IPS-20b (cell line): Measurements from ENCODE around the gene JMJD7.

Experiments used
- H3K27ac ChIP-seq: one replicate; pipeline ENCODE4 v1.5.1; 2013; ENCODE audit warnings: low read length
- H3K27me3 ChIP-seq: 2 replicates; pipeline ENCODE4 v1.6.1; 2013; ENCODE audit warnings: mild to moderate bottlenecking, low read length, inconsistent platforms; ENCODE audit not compliant: insufficient read depth
- H3K36me3 ChIP-seq: 2 replicates; pipeline ENCODE4 v1.6.1; 2013; ENCODE audit warnings: low read depth, mild to moderate bottlenecking, inconsistent platforms, low read length, moderate library complexity; ENCODE audit not compliant: insufficient read depth
- H3K4me1 ChIP-seq: 2 replicates; pipeline ENCODE4 v1.6.1; 2013; ENCODE audit warnings: mild to moderate bottlenecking, control low read depth, inconsistent platforms, low read length, moderate library complexity; ENCODE audit not compliant: insufficient read depth
- H3K4me3 ChIP-seq: 2 replicates; pipeline ENCODE4 v1.5.1; 2013; ENCODE audit warnings: mild to moderate bottlenecking, low read length, inconsistent platforms
- H3K9ac ChIP-seq: 2 replicates; pipeline ENCODE4 v1.6.1; 2013; ENCODE audit warnings: low read depth, mild to moderate bottlenecking, inconsistent platforms, low read length, moderate library complexity
- H3K9me3 ChIP-seq: 2 replicates; pipeline ENCODE4 v1.6.1; 2013; ENCODE audit warnings: mild to moderate bottlenecking, low read depth, low read length, inconsistent platforms; ENCODE audit not compliant: insufficient read depth

JMJD7 gene

GRCh38 chr15:41851167-41851523, 23.3 kb downstream of the JMJD7 start:
- Histone ChIP-seq H3K9ac (no peak overlapping the region), H3K4me1 (no peaks in the 10 kb centered on the region), H3K27ac (no peak overlapping the region), H3K36me3 (peaks cover 22% of the 10 kb centered on the region), H3K27me3 (no peaks in the 10 kb centered on the region), H3K4me3 (no peak overlapping the region), H3K9me3 (no peaks in the 10 kb centered on the region)

GRCh38 chr15:41851755-41852370, 24.0 kb downstream of the JMJD7 start:
- H3K9ac ChIP-seq = no peak overlapping the region
- no peak overlapping the region for H3K27ac ChIP-seq
- no peaks in the 10 kb centered on the region for H3K9me3 ChIP-seq
- peaks cover 15% of the 10 kb centered on the region for H3K36me3 ChIP-seq
- no peaks in the 10 kb centered on the region for H3K27me3 ChIP-seq
- no peaks in the 10 kb centered on the region for H3K4me1 ChIP-seq
- H3K4me3 ChIP-seq = no peak overlapping the region

- H3K9me3 ChIP-seq = no peaks in the 10 kb centered on the region
- H3K36me3 ChIP-seq = peaks cover 5% of the 10 kb centered on the region; the same call in 1 of the 2 replicates
- H3K9ac ChIP-seq = no peak overlapping the region
- H3K4me1 ChIP-seq = no peaks in the 10 kb centered on the region
- no peak overlapping the region for H3K27ac ChIP-seq
- no peak overlapping the region for H3K4me3 ChIP-seq
- H3K27me3 ChIP-seq = no peaks in the 10 kb centered on the region
Measured at GRCh38 chr15:41852736-41853590, 25.1 kb downstream of the JMJD7 start.

- Histone ChIP-seq H3K36me3 (no peaks in the 10 kb centered on the region), H3K9ac (no peak overlapping the region)
Measured at GRCh38 chr15:41853831-41854230, 25.9 kb downstream of the JMJD7 start.

GRCh38 chr15:41854443-41854842, 26.6 kb downstream of the JMJD7 start:
- Histone ChIP-seq H3K9me3 (no peaks in the 10 kb centered on the region), H3K36me3 (no peaks in the 10 kb centered on the region), H3K27me3 (no peaks in the 10 kb centered on the region), H3K4me1 (no peaks in the 10 kb centered on the region), H3K9ac (no peak overlapping the region), H3K4me3 (no peak overlapping the region), H3K27ac (no peak overlapping the region)

More at GRCh38 chr15:41853831-41854230, 25.9 kb downstream of the JMJD7 start:
- Histone ChIP-seq H3K4me1 (no peaks in the 10 kb centered on the region), H3K9me3 (no peaks in the 10 kb centered on the region), H3K27me3 (no peaks in the 10 kb centered on the region), H3K4me3 (no peak overlapping the region), H3K27ac (no peak overlapping the region)

- H3K9ac ChIP-seq = no peak overlapping the region
- H3K4me1 ChIP-seq = no peaks in the 10 kb centered on the region
- no peak overlapping the region for H3K27ac ChIP-seq
- H3K36me3 ChIP-seq = no peaks in the 10 kb centered on the region
- H3K4me3 ChIP-seq = no peak overlapping the region
- no peaks in the 10 kb centered on the region for H3K9me3 ChIP-seq
- no peaks in the 10 kb centered on the region for H3K27me3 ChIP-seq
Measured at GRCh38 chr15:41855261-41855961, 27.5 kb downstream of the JMJD7 start.

GRCh38 chr15:41856262-41856661, 28.4 kb downstream of the JMJD7 start:
- no peak overlapping the region for H3K9ac ChIP-seq
- no peak overlapping the region for H3K4me3 ChIP-seq
- H3K9me3 ChIP-seq = no peaks in the 10 kb centered on the region
- H3K27ac ChIP-seq = no peak overlapping the region
- no peaks in the 10 kb centered on the region for H3K27me3 ChIP-seq
- H3K4me1 ChIP-seq = no peaks in the 10 kb centered on the region
- no peaks in the 10 kb centered on the region for H3K36me3 ChIP-seq

GRCh38 chr15:41856716-41857115, 28.8 kb downstream of the JMJD7 start:
- H3K4me1 ChIP-seq = no peaks in the 10 kb centered on the region
- H3K9me3 ChIP-seq = no peaks in the 10 kb centered on the region
- no peak overlapping the region for H3K4me3 ChIP-seq
- H3K9ac ChIP-seq = no peak overlapping the region
- H3K27ac ChIP-seq = no peak overlapping the region
- H3K36me3 ChIP-seq = no peaks in the 10 kb centered on the region
- no peaks in the 10 kb centered on the region for H3K27me3 ChIP-seq

GRCh38 chr15:41857316-41857715, 29.4 kb downstream of the JMJD7 start:
- Histone ChIP-seq H3K36me3 (no peaks in the 10 kb centered on the region), H3K27ac (no peak overlapping the region), H3K9me3 (no peaks in the 10 kb centered on the region), H3K4me1 (no peaks in the 10 kb centered on the region), H3K9ac (no peak overlapping the region), H3K27me3 (no peaks in the 10 kb centered on the region), H3K4me3 (no peak overlapping the region)

- no peaks in the 10 kb centered on the region for H3K4me1 ChIP-seq
- no peaks in the 10 kb centered on the region for H3K9me3 ChIP-seq
- H3K4me3 ChIP-seq = no peak overlapping the region
- H3K27ac ChIP-seq = no peak overlapping the region
- no peaks in the 10 kb centered on the region for H3K36me3 ChIP-seq
- H3K27me3 ChIP-seq = no peaks in the 10 kb centered on the region
- no peak overlapping the region for H3K9ac ChIP-seq
Measured at GRCh38 chr15:41858756-41859155, 30.9 kb downstream of the JMJD7 start.

GRCh38 chr15:41860049-41860828, 32.3 kb downstream of the JMJD7 start:
- Histone ChIP-seq H3K27ac (no peak overlapping the region), H3K9me3 (no peaks in the 10 kb centered on the region), H3K4me1 (no peaks in the 10 kb centered on the region), H3K27me3 (no peaks in the 10 kb centered on the region), H3K9ac (no peak overlapping the region), H3K36me3 (no peaks in the 10 kb centered on the region), H3K4me3 (no peak overlapping the region)
